Calu3 (cell line): Measurements from ENCODE around the gene FSIP2. TPM values are rescaled to one million over a fixed set of nuclear protein-coding genes. Genes with fewer than 3 reads are reported as not detected.

Experiments used
- BruUV-seq: library from RNA; stranded (reverse); fragments of 400-500 nt; replicated peaks from 2 replicates; lab custom pipeline; 2021; lab: Mats Ljungman, UMichigan
- CTCF ChIA-PET: fragments of 300-600 bp; sonication (Branson Sonifier 250); formaldehyde crosslinking; loops from one replicate; lab custom pipeline; 2022; ENCODE audit warnings: antibody characterized with exemption; lab: Charles Lee
- DNase-seq: peaks from one replicate; pipeline ENCODE4 v3.0.0; 2022
- H3K27ac Mint-ChIP-seq: one replicate; pipeline ENCODE4 v1.8.0; 2022; ENCODE audit warnings: mixed read lengths; ENCODE audit not compliant: unreplicated experiment
- H3K27me3 Mint-ChIP-seq: one replicate; pipeline ENCODE4 v1.8.0; 2022; ENCODE audit warnings: mixed read lengths; ENCODE audit not compliant: unreplicated experiment
- H3K36me3 Mint-ChIP-seq: one replicate; pipeline ENCODE4 v1.8.0; 2022; ENCODE audit warnings: mild to moderate bottlenecking, moderate library complexity, mixed read lengths; ENCODE audit not compliant: insufficient read depth, unreplicated experiment
- H3K4me1 Mint-ChIP-seq: one replicate; pipeline ENCODE4 v1.8.0; 2022; ENCODE audit warnings: mild to moderate bottlenecking, low read depth, mixed read lengths; ENCODE audit not compliant: unreplicated experiment
- H3K4me3 Mint-ChIP-seq: one replicate; pipeline ENCODE4 v1.8.0; 2022; ENCODE audit warnings: mild to moderate bottlenecking, low read depth, moderate library complexity, mixed read lengths; ENCODE audit not compliant: unreplicated experiment
- H3K9me3 Mint-ChIP-seq: one replicate; pipeline ENCODE4 v1.8.0; 2022; ENCODE audit warnings: low read depth, mixed read lengths; ENCODE audit not compliant: unreplicated experiment
- CTCF ChIP-seq: fragments of 200-600 bp; IDR thresholded peaks from one replicate; pipeline ENCODE4 v1.8.0; 2022; ENCODE audit warnings: antibody characterized with exemption; ENCODE audit not compliant: unreplicated experiment
- intact Hi-C: fragments of 100-400 bp; cut with micrococcal nuclease; formaldehyde crosslinking; loops from one replicate; pipeline ENCODE4 v1.10.0; 2022; ENCODE audit not compliant: unreplicated experiment
- total RNA-seq: library from RNA; stranded (reverse); gene quantifications from 2 replicates; pipeline ENCODE4 v1.2.3, GENCODE V29; 2022

FSIP2 gene
- total RNA-seq, 1 experiment from 2014 or later = 0.35 TPM

GRCh38 chr2:185875136-185875931 is 136.7 kb downstream of the FSIP2 start:
- CTCF ChIA-PET = no interaction called here
- Mint-ChIP-seq H3K27ac (no peak overlapping the region), H3K36me3 (no peaks in the 10 kb centered on the region), H3K4me1 (no peaks in the 10 kb centered on the region), H3K27me3 (no peaks in the 10 kb centered on the region), H3K4me3 (no peak overlapping the region), H3K9me3 (no peaks in the 10 kb centered on the region)
- DNase-seq = no peak
- intact Hi-C loops = no loop called here
- TF ChIP-seq CTCF = no peak
- no TSS peak for BruUV-seq

- BruUV-seq = no TSS peak
- Mint-ChIP-seq H3K4me3 (no peak overlapping the region), H3K4me1 (no peaks in the 10 kb centered on the region), H3K27ac (no peak overlapping the region), H3K36me3 (no peaks in the 10 kb centered on the region), H3K9me3 (no peaks in the 10 kb centered on the region), H3K27me3 (no peaks in the 10 kb centered on the region)
- intact Hi-C loops = no loop called here
- TF ChIP-seq CTCF = no peak
- DNase-seq = no peak
- CTCF ChIA-PET = no interaction called here
These were observed 137.6 kb downstream of the FSIP2 start for GRCh38 chr2:185876234-185876633.

- TF ChIP-seq CTCF = no peak
- Mint-ChIP-seq H3K9me3 (no peaks in the 10 kb centered on the region), H3K36me3 (no peaks in the 10 kb centered on the region), H3K4me1 (no peaks in the 10 kb centered on the region), H3K27ac (no peak overlapping the region), H3K27me3 (no peaks in the 10 kb centered on the region), H3K4me3 (no peak overlapping the region)
- CTCF ChIA-PET = no interaction called here
- DNase-seq = no peak
- intact Hi-C loops = no loop called here
- no TSS peak for BruUV-seq
These were observed 141.8 kb downstream of the FSIP2 start for GRCh38 chr2:185880396-185880795.
